ENCODE measurements around the gene NDUFA7.
"Not testable (repeated sequence)": the region's sequence is repeated elsewhere in the genome, so short reads cannot be mapped to it uniquely, and the experiment has no call there.

The NDUFA7 gene

GRCh38 chr19:8320564-8321066 lies 560 bp downstream of the NDUFA7 start:
- in situ Hi-C loops (cut with MboI; ENCODE audit: low sequenced_read_pairs), result no loop called here

GRCh38 chr19:8319807-8320520 lies 1.2 kb downstream of the NDUFA7 start:
- in situ Hi-C loops (cut with MboI; ENCODE audit: low sequenced_read_pairs), result no loop called here

DNA sequence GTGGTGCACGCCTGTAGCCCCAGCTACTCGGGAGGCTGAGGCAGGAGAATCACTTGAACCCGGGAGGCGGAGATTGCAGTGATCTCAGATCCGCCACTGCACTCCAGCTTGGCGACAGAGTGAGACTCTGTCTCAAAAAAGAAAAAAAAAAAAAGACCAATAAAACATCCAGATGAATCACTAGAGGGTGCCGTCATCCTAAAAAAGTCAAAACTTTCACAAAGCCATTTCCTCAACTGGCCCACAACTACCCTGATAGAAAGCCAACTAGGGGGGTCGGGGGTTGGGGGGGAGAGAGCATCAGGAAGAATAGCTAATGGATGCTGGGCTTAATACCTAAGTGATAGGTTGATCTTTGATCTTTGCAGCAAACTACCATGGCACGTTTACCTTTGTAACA lies 2.3 kb downstream of the NDUFA7 start:
- in situ Hi-C loops (cut with MboI; ENCODE audit: low sequenced_read_pairs), result not testable (repeated sequence)

GRCh38 chr19:8316351-8317125 lies 4.6 kb downstream of the NDUFA7 start:
- in situ Hi-C loops (cut with MboI; ENCODE audit: low sequenced_read_pairs), result no loop called here

DNA sequence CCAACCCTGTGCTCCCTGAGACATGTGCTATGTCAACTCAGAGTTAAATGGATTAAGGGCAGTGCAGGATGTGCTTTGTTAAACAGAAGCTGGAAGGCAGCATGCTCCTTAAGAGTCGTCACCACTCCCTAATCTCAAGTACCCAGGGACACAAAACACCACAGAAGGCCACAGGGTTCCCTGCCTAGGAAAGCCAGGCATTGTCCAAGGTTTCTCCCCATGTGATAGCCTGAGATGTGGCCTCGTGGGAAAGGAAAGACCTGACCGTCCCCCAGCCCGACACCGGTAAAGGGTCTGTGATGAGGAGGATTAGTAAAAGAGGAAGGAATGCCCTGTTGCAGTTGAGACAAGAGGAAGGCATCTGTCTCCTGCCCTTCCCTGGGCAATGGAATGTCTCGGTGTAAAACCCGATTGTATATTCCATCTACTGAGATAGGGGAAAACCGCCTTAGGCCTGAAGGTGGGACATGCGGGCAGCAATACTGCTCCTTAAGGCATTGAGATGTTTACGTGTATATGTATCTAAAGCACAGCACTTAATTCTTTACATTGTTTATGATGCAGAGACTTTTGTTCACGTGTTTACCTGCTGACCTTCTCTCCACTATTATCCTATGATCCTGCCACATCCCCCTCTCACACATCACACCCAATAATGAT lies 6.1 kb downstream of the NDUFA7 start:
- in situ Hi-C loops (cut with MboI; ENCODE audit: low sequenced_read_pairs), result not testable (repeated sequence)

DNA sequence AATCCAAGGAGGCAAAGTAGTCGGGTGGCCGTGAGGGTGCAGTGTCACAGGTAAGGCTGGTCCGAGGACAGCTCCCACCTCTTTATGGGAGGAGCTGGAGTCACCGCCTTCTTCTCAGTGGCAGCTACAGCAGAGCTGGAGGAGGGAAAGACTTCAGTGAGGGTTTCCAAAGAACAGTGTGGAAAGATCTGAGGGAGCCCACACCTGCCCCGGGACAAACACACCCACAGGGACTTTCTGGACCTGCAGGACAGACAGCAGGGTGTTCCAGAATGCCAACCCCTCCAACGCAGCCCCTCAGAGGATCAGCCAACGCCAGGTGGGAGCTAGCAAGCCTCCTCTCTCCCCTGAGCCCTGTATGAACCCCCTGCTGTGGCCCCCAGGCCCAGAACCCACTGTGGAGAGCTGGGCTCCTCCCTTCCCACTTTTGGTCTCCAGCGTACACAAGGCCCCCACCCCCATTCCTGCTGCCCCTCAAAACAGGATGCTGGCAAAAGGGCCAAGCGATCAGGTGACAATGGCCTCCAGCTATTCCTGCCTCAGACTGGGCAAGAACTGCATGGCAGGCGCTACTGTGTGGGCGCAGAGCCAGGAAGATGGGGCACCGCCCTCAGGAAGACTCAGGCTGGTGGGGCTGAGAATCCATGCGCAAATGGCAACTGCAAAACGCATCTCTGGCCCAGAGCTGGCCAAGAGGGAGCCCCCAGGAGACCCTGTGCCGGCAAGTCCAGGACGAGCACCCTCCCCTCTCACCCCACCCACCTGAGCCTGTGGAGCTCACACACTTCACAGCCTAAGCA lies 9.5 kb downstream of the NDUFA7 start:
- in situ Hi-C loops (cut with MboI; ENCODE audit: low sequenced_read_pairs), result no loop called here

- in situ Hi-C loops (cut with MboI; ENCODE audit: low sequenced_read_pairs), result no loop called here
Measured at GRCh38 chr19:8310342-8311055, 10.7 kb downstream of the NDUFA7 start.

- in situ Hi-C loops (cut with MboI; ENCODE audit: low sequenced_read_pairs), result no loop called here
Measured at GRCh38 chr19:8308891-8309291, 12.3 kb downstream of the NDUFA7 start.

- in situ Hi-C loops (cut with MboI; ENCODE audit: low sequenced_read_pairs), result no loop called here
Measured at GRCh38 chr19:8307965-8308866, 13.0 kb downstream of the NDUFA7 start, which contains the start of gene CD320. Gene CD320 (minus strand): TSS chr19:8308358. CDS start chr19:8308290, 68 bp downstream.

- in situ Hi-C loops (cut with MboI; ENCODE audit: low sequenced_read_pairs), result no loop called here
Measured at GRCh38 chr19:8307400-8307964, 13.7 kb downstream of the NDUFA7 start.

- in situ Hi-C loops (cut with MboI; ENCODE audit: low sequenced_read_pairs), result no loop called here
Measured at GRCh38 chr19:8306235-8307054, 14.7 kb downstream of the NDUFA7 start.

DNA sequence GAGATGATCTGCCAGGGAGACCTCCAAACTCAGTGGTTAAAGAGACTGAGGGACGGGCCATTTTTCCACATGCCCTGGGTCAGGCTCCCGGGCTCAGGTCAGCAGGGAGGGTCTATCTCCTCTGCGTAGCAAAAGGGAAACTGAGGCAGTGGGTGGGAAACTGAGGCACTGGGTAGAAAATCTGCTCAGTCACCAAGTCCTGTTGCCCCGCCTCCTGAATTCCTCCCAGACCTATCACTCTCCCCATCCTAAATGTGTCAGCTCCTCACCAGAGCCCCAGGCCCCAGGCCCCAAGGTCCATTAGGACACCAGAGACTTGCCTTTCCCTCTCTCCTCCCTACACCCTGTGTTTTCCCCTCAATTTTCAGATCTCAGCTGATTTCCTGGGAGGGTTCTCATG lies 15.4 kb downstream of the NDUFA7 start:
- in situ Hi-C loops (cut with MboI; ENCODE audit: low sequenced_read_pairs), result no loop called here

DNA sequence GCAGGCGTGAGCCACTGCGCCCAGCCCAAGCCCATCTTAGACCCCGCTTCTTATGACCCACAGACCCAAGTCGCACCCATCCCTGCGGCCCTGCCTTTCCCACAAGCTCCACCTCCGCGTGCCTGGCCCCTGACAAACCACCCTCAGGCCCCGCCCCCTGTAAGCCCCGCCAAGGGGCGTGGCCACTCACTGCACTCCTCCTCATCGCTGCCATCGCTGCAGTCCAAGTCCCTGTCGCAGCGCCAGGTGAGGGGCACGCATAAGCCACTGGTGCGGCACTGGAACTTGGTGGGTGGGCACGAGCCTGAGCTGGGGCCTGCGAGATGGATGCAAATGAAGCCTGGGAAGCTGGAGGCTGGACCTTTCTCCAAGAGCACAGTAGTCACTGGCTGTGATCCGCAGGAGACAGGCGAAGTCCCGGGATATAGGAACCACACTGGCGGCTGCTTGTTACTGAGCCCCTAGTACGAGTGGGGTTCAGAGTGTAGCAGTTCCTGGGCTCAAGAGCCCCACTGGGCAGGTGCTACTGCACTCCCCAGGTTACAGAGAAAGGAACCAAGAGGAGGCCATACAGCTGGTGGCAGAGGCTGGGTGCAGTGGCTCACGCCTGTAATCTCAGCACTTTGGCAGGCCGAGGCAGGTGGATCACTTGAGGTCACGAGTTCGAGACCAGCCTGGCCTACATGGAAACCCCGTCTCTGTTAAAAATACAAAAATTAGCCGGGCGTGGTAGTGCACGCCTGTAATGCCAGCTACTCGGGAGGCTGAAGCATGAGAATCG lies 16.1 kb downstream of the NDUFA7 start:
- in situ Hi-C loops (cut with MboI; ENCODE audit: low sequenced_read_pairs), result no loop called here

DNA sequence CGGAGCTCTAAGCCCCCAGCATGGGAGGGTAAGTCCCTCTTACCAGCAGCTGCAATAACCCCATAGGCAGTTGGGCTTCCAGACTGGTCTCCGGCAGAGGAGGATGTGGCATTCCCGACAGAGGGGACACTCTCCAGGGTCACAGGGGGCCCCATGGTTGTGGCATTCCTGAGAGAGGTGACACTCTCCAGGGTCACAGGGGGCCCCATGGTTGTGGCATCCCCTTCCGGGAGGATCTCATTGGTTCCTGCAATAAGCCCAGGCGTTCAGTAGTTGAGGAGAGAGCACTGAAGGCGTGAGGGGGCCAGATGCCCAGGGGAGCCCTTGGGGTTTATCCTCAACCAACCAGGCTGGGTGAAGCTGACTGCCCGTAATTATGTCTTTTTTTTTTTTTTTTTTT lies 18.4 kb downstream of the NDUFA7 start:
- in situ Hi-C loops (cut with MboI; ENCODE audit: low sequenced_read_pairs), result no loop called here

GRCh38 chr19:8302357-8302691 lies 18.9 kb downstream of the NDUFA7 start:
- in situ Hi-C loops (cut with MboI; ENCODE audit: low sequenced_read_pairs), result no loop called here

DNA sequence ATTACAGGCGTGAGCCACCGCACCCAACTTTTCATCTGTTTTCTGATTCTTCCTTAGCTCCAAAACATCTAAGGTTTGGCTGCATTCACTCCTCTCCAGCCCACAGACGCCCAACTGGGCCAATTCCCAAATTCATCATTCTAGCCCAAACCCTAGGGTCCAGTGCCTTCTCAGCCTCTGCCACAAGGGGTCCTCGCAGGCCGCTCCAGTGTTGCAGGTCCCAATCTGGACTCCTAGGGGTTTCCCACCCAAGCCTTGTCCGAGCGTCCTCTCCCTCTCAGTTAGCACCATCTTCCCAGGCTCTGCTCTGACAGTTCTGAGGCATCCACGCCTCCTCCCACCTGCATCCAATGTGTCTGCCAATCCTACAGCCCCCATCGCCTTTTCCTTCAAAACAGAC lies 29.8 kb downstream of the NDUFA7 start:
- in situ Hi-C loops (cut with MboI; ENCODE audit: low sequenced_read_pairs), result not testable (repeated sequence)

- in situ Hi-C loops (cut with MboI; ENCODE audit: low sequenced_read_pairs), result not testable (repeated sequence)
Measured at GRCh38 chr19:8276508-8276907, 44.7 kb downstream of the NDUFA7 start.
